Measurements from ENCODE around the gene SPN. TPM values are rescaled to one million over a fixed set of nuclear protein-coding genes. Genes with fewer than 3 reads are reported as not detected.

SPN gene
- total RNA-seq, 1 experiment from 2014 or later = 0.47 TPM

DNA sequence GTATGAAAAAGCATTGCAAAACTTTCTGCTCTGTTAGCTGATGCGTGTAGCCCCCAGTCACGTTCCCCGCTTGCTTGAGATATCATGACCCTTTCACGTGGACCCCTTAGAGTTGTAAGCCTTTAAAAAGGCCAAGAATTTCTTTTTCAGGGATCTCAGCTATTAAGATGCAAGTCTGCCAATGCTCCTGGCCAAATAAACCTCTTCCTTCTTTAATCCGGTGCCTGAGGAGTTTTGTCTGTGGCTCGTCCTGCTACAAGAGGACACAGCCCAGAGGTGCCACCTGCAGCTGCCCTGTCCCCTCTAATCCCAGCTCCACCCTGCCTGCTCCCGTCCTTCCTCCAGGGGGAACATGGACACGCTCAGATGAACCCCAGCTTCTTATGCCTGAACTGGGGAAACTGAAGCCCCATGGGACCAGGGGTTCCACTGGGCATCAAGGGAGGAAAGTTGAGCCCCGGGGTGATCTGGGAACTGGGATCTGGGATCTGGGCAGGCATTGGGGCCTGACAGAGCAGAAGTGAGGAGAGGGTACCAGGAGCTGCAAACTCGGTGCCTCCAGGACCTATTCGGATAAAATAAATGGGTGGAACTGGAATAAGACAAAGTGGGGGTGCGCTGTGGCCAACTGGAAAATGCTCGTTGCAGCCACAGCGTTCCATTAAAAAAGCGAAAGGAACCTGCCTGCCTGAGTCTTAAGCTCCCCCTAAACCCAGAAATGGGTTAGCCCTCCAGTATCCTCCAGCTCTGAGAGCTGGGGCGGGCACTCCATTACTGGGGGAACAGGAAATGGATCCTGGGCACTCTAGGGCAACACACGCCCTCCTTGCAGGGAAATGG lies 35.7 kb downstream of the SPN start:
- TF ChIP-seq SP1 (IDR thresholded peaks at IDR 0.05; ENCODE audit: low read depth) (no peak), CBX3 (IDR thresholded peaks at IDR 0.05; ENCODE audit: low read depth) (no peak)
- no peak overlapping the region for H3K4me2 ChIP-seq (ENCODE audit: low read length)
- ChIA-PET RAD21 (ENCODE audit: low non-redundant PET in 1 of 2, low total read pairs in 2 of 2, uncharacterized antibody in 2 of 2, unreplicated experiment in 2 of 2) (interaction anchor here in 1 of 2 experiments (1.0 kb wide), 1 partner anchor 117 kb away, joined by 3 read pairs; the partner anchor contains the start of gene PAGR1), POLR2A (no interaction called here), CTCF (interaction anchor here (1.2 to 4.1 kb wide), 4 partner anchors 46 to 333 kb away, joined by 3 to 34 read pairs (median 3); partner anchors contain the start of gene TLCD3B)
- no peaks in the 10 kb centered on the region for H3K27me3 ChIP-seq (ENCODE audit: insufficient read depth, low read length)
- no peak overlapping the region for H3K9ac ChIP-seq (ENCODE audit: low read length)
- H3K4me1 ChIP-seq (ENCODE audit: control insufficient read depth in 1 of 2, insufficient read depth in 2 of 2, low read length in 2 of 2) = peaks cover 2 to 17% of the 10 kb centered on the region in 2 experiments; a peak in 3 of 4 replicates
- no peak overlapping the region for H2AFZ ChIP-seq (ENCODE audit: low read depth, low read length, poor library complexity, severe bottlenecking)
- ATAC-seq (no peak), DNase-seq (ENCODE audit: low read depth, low spot score) (no peak)
- H3K79me2 ChIP-seq (ENCODE audit: insufficient read depth, low read length) = no peaks in the 10 kb centered on the region
- no peak overlapping the region for H3K27ac ChIP-seq (ENCODE audit: low read depth, low read length)
- no peak overlapping the region for H3K4me3 ChIP-seq (replicated peaks in 1 of 2; ENCODE audit: low read depth in 1 of 2, low read length in 2 of 2)
- H3K36me3 ChIP-seq (ENCODE audit: control insufficient read depth in 1 of 2, insufficient read depth in 2 of 2, low read length in 2 of 2) = no peaks in the 10 kb centered on the region
- H3K9me2 ChIP-seq (ENCODE audit: insufficient read depth) = no peaks in the 10 kb centered on the region
- intact Hi-C loops (cut with micrococcal nuclease) = no loop called here
- no peaks in the 10 kb centered on the region for H4K20me1 ChIP-seq (ENCODE audit: insufficient read depth)
- no peaks in the 10 kb centered on the region for H3K9me3 ChIP-seq (ENCODE audit: control insufficient read depth in 1 of 2, insufficient read depth in 1 of 2, low read depth in 1 of 2, low read length in 2 of 2)
- BruUV-seq (replicated peaks) = no TSS peak

DNA sequence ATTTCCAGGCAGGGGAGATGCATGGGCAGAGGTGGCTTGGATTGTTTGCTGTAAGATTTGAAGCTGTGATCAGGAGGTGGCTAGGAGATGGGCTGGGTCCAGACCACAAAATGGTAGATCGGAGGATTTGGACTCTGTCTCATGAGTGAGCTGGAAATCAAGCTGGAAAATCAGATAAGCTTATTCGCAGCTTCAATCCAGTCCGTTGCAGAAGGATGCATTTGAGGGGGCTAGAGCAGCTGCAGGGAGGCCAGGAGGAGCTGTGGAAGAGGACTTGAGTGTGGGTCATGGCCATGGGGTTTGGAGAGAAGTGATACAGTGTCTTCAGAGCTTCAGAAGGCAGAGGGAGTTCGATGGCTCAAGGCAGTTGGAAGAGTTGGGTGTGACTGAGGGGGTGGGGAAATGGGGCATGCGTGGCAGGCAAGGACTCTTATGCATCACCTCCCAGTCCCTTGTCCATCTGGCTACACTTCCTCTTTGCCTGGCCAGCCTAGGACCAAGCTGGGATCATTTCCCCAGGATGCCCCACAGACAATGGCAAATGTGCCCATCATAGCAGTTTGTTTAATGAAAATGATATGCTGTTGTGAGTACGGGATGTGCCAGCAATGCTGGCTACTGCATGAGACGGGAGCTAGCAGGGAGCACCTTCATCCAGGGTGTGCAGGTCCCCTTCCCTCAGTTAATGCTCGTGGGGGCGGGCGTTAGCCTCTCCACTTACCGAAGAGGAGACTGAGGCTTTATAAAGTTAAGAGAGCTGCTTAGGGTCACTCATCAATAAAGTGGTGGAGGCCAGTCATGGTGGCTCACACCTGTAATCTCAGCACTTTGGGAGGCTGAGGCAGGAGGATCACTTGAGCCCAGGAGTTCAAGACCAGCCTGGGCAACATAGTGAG lies 36.5 kb downstream of the SPN start:
- ATAC-seq = no peak
- BruUV-seq (replicated peaks) = no TSS peak
- no peak for TF ChIP-seq POLR2A (IDR thresholded peaks at IDR 0.05; ENCODE audit: borderline replicate concordance, extremely low read depth, insufficient read depth, insufficient read length)
- TF ChIP-seq, protein P1, sequence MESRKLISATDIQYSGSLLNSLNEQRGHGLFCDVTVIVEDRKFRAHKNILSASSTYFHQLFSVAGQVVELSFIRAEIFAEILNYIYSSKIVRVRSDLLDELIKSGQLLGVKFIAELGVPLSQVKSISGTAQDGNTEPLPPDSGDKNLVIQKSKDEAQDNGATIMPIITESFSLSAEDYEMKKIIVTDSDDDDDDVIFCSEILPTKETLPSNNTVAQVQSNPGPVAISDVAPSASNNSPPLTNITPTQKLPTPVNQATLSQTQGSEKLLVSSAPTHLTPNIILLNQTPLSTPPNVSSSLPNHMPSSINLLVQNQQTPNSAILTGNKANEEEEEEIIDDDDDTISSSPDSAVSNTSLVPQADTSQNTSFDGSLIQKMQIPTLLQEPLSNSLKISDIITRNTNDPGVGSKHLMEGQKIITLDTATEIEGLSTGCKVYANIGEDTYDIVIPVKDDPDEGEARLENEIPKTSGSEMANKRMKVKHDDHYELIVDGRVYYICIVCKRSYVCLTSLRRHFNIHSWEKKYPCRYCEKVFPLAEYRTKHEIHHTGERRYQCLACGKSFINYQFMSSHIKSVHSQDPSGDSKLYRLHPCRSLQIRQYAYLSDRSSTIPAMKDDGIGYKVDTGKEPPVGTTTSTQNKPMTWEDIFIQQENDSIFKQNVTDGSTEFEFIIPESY (IDR thresholded peaks at IDR 0.05; ENCODE audit: extremely low read depth, insufficient replicate concordance, low read length) = no peak
- TF ChIP-seq, protein P2, sequence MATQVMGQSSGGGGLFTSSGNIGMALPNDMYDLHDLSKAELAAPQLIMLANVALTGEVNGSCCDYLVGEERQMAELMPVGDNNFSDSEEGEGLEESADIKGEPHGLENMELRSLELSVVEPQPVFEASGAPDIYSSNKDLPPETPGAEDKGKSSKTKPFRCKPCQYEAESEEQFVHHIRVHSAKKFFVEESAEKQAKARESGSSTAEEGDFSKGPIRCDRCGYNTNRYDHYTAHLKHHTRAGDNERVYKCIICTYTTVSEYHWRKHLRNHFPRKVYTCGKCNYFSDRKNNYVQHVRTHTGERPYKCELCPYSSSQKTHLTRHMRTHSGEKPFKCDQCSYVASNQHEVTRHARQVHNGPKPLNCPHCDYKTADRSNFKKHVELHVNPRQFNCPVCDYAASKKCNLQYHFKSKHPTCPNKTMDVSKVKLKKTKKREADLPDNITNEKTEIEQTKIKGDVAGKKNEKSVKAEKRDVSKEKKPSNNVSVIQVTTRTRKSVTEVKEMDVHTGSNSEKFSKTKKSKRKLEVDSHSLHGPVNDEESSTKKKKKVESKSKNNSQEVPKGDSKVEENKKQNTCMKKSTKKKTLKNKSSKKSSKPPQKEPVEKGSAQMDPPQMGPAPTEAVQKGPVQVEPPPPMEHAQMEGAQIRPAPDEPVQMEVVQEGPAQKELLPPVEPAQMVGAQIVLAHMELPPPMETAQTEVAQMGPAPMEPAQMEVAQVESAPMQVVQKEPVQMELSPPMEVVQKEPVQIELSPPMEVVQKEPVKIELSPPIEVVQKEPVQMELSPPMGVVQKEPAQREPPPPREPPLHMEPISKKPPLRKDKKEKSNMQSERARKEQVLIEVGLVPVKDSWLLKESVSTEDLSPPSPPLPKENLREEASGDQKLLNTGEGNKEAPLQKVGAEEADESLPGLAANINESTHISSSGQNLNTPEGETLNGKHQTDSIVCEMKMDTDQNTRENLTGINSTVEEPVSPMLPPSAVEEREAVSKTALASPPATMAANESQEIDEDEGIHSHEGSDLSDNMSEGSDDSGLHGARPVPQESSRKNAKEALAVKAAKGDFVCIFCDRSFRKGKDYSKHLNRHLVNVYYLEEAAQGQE (IDR thresholded peaks at IDR 0.05; ENCODE audit: low read depth) = no peak
- TF ChIP-seq POLR2AphosphoS5 (IDR thresholded peaks at IDR 0.05; ENCODE audit: low read depth, low read length) = no peak
- TF ChIP-seq SIN3A (IDR thresholded peaks at IDR 0.05; ENCODE audit: low read depth) = no peak
- TF ChIP-seq SRF (IDR thresholded peaks at IDR 0.05; ENCODE audit: low read depth) = no peak
- no peak for TF ChIP-seq SP1 (IDR thresholded peaks at IDR 0.05; ENCODE audit: low read depth)
- TF ChIP-seq CEBPB (IDR thresholded peaks at IDR 0.05; ENCODE audit: low read depth) = no peak
- TF ChIP-seq CBX3 (IDR thresholded peaks at IDR 0.05; ENCODE audit: low read depth) = no peak

More for the DNA sequence above, 36.5 kb downstream of the SPN start:
- Histone ChIP-seq H3K4me1 (ENCODE audit: control insufficient read depth in 1 of 2, insufficient read depth in 2 of 2, low read length in 2 of 2) (peaks cover 2 to 17% of the 10 kb centered on the region in 2 experiments; a peak in 3 of 4 replicates), H3K9me3 (ENCODE audit: control insufficient read depth in 1 of 2, insufficient read depth in 1 of 2, low read depth in 1 of 2, low read length in 2 of 2) (no peaks in the 10 kb centered on the region), H3K9me2 (ENCODE audit: insufficient read depth) (no peaks in the 10 kb centered on the region), H3K27ac (ENCODE audit: low read depth, low read length) (no peak overlapping the region), H3K4me3 (replicated peaks in 1 of 2; ENCODE audit: low read depth in 1 of 2, low read length in 2 of 2) (no peak overlapping the region), H4K20me1 (ENCODE audit: insufficient read depth) (no peaks in the 10 kb centered on the region), H3K79me2 (ENCODE audit: insufficient read depth, low read length) (no peaks in the 10 kb centered on the region), H3K9ac (ENCODE audit: low read length) (no peak overlapping the region), H3K4me2 (ENCODE audit: low read length) (no peak overlapping the region), H2AFZ (ENCODE audit: low read depth, low read length, poor library complexity, severe bottlenecking) (no peak overlapping the region), H3K27me3 (ENCODE audit: insufficient read depth, low read length) (no peaks in the 10 kb centered on the region), H3K36me3 (ENCODE audit: control insufficient read depth in 1 of 2, insufficient read depth in 2 of 2, low read length in 2 of 2) (no peaks in the 10 kb centered on the region)
- ChIA-PET CTCF (interaction anchor here (0.6 to 4.1 kb wide), 30 partner anchors 8 to 1812 kb away, joined by 3 to 34 read pairs (median 5); partner anchors contain the start of genes KIF22, PAGR1, SEZ6L2 and TAOK2), RAD21 (ENCODE audit: low non-redundant PET in 1 of 2, low total read pairs in 2 of 2, uncharacterized antibody in 2 of 2, unreplicated experiment in 2 of 2) (interaction anchor here (1.0 to 2.1 kb wide), 7 partner anchors 30 to 333 kb away, joined by 3 to 11 read pairs (median 5); partner anchors contain the start of genes PAGR1 (in 1 of the 2) and TLCD3B (in 1 of the 2)), POLR2A (interaction anchor here (0.6 to 1.0 kb wide), 3 partner anchors 23 to 117 kb away, joined by 3 to 4 read pairs (median 4); partner anchors contain the start of gene PAGR1)
- intact Hi-C loops (cut with micrococcal nuclease) = loop anchor here (1.0 to 2.0 kb wide), 4 partner anchors 117 to 333 kb away; partner anchors contain the start of gene PAGR1
- no peak for DNase-seq (ENCODE audit: low read depth, low spot score)
